Lower leg skin (tissue), 3 donors: Measurements from ENCODE around the gene MAMLD1.

Experiments used
- POLR2A ChIP-seq, 2 donors: fragments of 450-650 bp; IDR thresholded peaks; one replicate each; pipeline ENCODE4 v1.6.1; 2016 to 2017; ENCODE audit warnings: antibody characterized with exemption in 2 of 2, mild to moderate bottlenecking in 1 of 2, moderate library complexity in 1 of 2
- TF ChIP-seq, protein P1 (sequence below), 3 donors: fragments of 450-650 bp; IDR thresholded peaks; one replicate each; pipeline ENCODE4 v1.5.1; 2016; ENCODE audit warnings: antibody characterized with exemption in 3 of 3, mild to moderate bottlenecking in 3 of 3, moderate library complexity in 2 of 3

DNA sequence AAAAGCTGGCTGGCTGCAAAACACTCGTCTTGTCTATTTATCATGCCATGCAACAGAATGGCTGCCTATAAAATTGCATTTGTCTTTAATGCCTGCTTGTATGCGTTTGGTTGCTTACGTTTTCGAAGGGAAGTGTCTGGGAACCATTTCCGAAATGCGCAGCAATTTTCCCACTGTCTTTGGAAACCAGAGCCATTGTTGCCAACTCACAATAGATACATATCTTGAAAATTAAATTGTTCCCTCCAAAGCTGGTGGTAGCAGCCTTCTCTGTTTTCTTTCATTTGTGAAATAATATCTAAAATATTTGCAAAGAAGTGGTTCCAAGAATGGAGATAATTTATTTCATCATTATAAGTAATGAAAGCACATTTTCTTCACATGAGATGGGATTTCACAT is 53.4 kb downstream of the MAMLD1 start:
- TF ChIP-seq, protein P1, sequence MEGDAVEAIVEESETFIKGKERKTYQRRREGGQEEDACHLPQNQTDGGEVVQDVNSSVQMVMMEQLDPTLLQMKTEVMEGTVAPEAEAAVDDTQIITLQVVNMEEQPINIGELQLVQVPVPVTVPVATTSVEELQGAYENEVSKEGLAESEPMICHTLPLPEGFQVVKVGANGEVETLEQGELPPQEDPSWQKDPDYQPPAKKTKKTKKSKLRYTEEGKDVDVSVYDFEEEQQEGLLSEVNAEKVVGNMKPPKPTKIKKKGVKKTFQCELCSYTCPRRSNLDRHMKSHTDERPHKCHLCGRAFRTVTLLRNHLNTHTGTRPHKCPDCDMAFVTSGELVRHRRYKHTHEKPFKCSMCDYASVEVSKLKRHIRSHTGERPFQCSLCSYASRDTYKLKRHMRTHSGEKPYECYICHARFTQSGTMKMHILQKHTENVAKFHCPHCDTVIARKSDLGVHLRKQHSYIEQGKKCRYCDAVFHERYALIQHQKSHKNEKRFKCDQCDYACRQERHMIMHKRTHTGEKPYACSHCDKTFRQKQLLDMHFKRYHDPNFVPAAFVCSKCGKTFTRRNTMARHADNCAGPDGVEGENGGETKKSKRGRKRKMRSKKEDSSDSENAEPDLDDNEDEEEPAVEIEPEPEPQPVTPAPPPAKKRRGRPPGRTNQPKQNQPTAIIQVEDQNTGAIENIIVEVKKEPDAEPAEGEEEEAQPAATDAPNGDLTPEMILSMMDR (IDR thresholded peaks at IDR 0.05) = no peak
- TF ChIP-seq POLR2A (IDR thresholded peaks at IDR 0.05) = no peak
